HG02970 (cell line): ENCODE measurements around the gene LITAFD.
"Not testable (repeated sequence)": the region's sequence is repeated elsewhere in the genome, so short reads cannot be mapped to it uniquely, and the experiment has no call there.

ENCODE experiments used
- ATAC-seq: cut with Tn5 transposase; IDR thresholded peaks from one replicate; pipeline ENCODE4 v1.9.1; 2021; ENCODE audit warnings: mild to moderate bottlenecking, moderate library complexity, moderate number of reproducible peaks; ENCODE audit not compliant: unreplicated experiment, low FRiP score

Gene LITAFD

GRCh38 chr16:8916541-8917225, 34.5 kb downstream of the LITAFD start:
- no peak for ATAC-seq

GRCh38 chr16:8917336-8917735, 35.2 kb downstream of the LITAFD start:
- not testable (repeated sequence) for ATAC-seq

GRCh38 chr16:8919089-8919933, 37.2 kb downstream of the LITAFD start:
- ATAC-seq: no peak

GRCh38 chr16:8919934-8920462, 37.8 kb downstream of the LITAFD start:
- ATAC-seq: no peak

DNA sequence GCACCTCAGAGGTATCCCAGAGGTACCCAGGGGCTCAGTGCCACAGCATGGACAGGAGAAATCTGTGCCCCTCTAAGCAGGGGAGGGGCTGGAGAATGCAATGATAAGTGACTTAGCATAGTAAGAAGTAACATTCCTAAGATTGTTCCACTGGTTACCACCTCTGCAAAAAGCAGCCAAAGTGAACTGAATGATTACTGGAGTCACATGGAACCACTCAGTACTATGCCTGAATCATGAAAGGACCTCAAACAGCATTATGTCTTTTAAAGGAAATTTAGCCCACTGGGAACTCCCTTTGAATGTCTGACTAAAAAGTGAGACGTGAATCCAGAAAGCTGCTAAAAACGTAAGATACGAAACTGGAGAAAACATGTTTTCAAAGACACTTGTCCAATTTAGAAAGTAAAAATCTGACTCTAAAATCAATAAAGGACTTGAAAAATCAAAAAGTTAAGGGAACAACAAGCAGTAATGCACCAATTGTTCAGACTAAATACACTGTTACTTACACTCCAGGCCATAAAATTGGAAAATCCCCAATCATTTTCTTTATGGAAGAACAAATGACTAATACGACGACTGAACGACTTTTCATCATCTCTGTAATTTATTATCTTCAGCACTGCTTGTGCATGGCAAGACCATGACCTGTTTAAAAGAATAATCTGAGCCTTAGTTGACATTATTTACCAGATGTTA, 38.6 kb downstream of the LITAFD start:
- no peak for ATAC-seq

- ATAC-seq: no peak
Observed at GRCh38 chr16:8921347-8921984, 39.3 kb downstream of the LITAFD start.

DNA sequence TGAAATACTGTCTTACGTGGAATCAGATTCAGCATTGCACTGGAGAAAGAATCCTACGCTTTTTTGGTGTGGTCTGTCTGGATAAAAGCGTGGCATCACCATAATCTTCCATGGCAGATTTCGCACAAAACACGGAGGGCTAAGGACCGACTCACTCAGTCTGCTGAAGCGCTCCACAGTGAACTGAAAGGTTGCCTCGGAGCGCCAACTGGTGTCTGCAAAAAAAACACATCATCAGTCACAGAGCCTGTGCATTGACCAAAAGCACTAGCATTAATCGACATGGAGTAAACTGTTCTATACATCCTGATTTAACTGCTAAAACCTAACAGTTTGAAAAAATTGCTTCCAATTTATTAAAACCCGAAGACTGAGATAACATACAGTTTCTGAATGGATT, 41.0 kb downstream of the LITAFD start:
- no peak for ATAC-seq

GRCh38 chr16:8924214-8924613, 42.1 kb downstream of the LITAFD start:
- ATAC-seq: no peak

GRCh38 chr16:8925455-8925854, 43.3 kb downstream of the LITAFD start:
- ATAC-seq: no peak

GRCh38 chr16:8926827-8927226, 44.7 kb downstream of the LITAFD start:
- no peak for ATAC-seq

- ATAC-seq: no peak
Observed at GRCh38 chr16:8928467-8928957, 46.4 kb downstream of the LITAFD start.

GRCh38 chr16:8929086-8929748, 47.1 kb downstream of the LITAFD start:
- ATAC-seq: no peak

DNA sequence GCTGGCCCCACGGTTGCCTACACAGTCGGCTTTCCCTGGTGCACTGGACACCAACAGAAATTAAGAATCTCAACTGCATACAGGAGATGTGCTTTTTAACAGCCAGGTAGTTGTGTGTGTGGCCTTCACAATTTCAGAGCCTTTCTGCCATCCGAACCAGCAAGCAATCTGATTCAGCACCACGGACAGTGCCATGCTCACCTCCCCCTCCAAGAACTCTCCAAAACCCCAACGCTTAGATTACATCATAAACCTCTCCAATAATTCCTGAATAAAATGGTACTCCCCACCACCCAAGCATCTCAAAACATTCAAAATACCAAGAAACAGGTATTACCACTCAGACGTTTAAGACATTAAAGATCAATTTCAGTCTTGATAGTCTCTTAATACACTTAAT, 49.7 kb downstream of the LITAFD start:
- ATAC-seq: no peak

- no peak for ATAC-seq
Observed at GRCh38 chr16:8934601-8935000, 52.5 kb downstream of the LITAFD start.
